OCI-LY1 (cell line): ENCODE data around the gene SNX12.

Source experiments
- CTCF ChIP-seq: fragments of 200-600 bp; sonication (generic), shearing (Covaris generic); IDR thresholded peaks from 2 replicates; pipeline ENCODE4 v1.5.1; 2017; ENCODE audit warnings: mild to moderate bottlenecking, antibody characterized with exemption, low read length, moderate library complexity, mixed read lengths
- EZH2 ChIP-seq: fragments of 200-600 bp; sonication (generic), shearing (Covaris generic); IDR thresholded peaks from 2 replicates; pipeline ENCODE4 v1.8.0; 2017; ENCODE audit warnings: borderline replicate concordance, mixed run types, mild to moderate bottlenecking, antibody characterized with exemption, low read length, moderate library complexity, mixed read lengths

- no peak for TF ChIP-seq EZH2
- no peak for TF ChIP-seq CTCF
These were observed 14.1 kb upstream of the SNX12 start for GRCh38 chrX:71082124-71082647.
